H1 (cell line): ENCODE results near the gene DYSF. TPM values are rescaled to one million over a fixed set of nuclear protein-coding genes. Genes with fewer than 3 reads are reported as not detected.

ENCODE experiments used
- ATF2 ChIP-seq: IDR thresholded peaks from 2 replicates; pipeline ENCODE4 v1.6.1; 2012; ENCODE audit warnings: low read length, inconsistent platforms
- NRF1 ChIP-seq: IDR thresholded peaks from 2 replicates; pipeline ENCODE4 v1.6.1; 2011; ENCODE audit warnings: mild to moderate bottlenecking, low read depth, low read length, improper control_type of control experiment
- polyA plus RNA-seq, 7 experiments: library from polyadenylated mRNA; depleted of rRNA in 3 of 7; stranded (reverse) in 5 of 7; unstranded in 2 of 7; fragments of >200 nt in 5 of 7; fragments of 200-250 nt in 2 of 7; gene quantifications; 1 replicate in 5 of 7; 2 replicates in 1 of 7; 4 replicates in 1 of 7; pipeline versions ENCODE4 v1.2.1 to v1.2.3, GENCODE V29; 2011 to 2013; ENCODE audit warnings: missing spikeins in 2 of 7, mixed read lengths in 2 of 7
- total RNA-seq: library from RNA; stranded (reverse); fragmentation: NEBNext Ultra II Directional; extraction: Animal tissue kit (Norgen Biotek cat#: 25700); gene quantifications from 2 replicates; pipeline ENCODE4 v1.2.1, GENCODE V29; 2021

Gene DYSF
- total and polyA plus RNA-seq, 2 of the 8 experiments (the other 6 are each of a cell fraction or from before 2014, with no cell fraction given): 5.8 to 7.1 TPM

GRCh38 chr2:71486881-71487640, 33.7 kb downstream of the DYSF start (continued):
- TF ChIP-seq ATF2 (no peak), NRF1 (no peak)
- TF ChIP-seq, all 59 proteins: peak for 0
